SH-SY5Y (cell line): ENCODE measurements around the gene SENP1.

ENCODE experiments used
- GATA2 ChIP-seq: IDR thresholded peaks from 2 replicates; pipeline ENCODE4 v1.6.1; 2011; ENCODE audit warnings: mild to moderate bottlenecking, low read depth, low read length
- GATA3 ChIP-seq: IDR thresholded peaks from 2 replicates; pipeline ENCODE4 v1.6.1; 2011; ENCODE audit warnings: low read depth, mild to moderate bottlenecking, low read length, moderate library complexity

- TF ChIP-seq GATA3 (no peak), GATA2 (no peak)
Measured at GRCh38 chr12:48029491-48030172, 76.2 kb downstream of the SENP1 start.
